Mucosa of stomach (tissue), 1 donor: ENCODE measurements around the gene RPL27A.
A peak's percentile ranks its signal among the peaks of the same experiment; 100 is the strongest.

Source experiments
- H3K27me3 ChIP-seq: one replicate; pipeline ENCODE4 v1.7.0; 2013; ENCODE audit warnings: mild to moderate bottlenecking, low read length; ENCODE audit not compliant: control insufficient read depth, insufficient read depth
- H3K36me3 ChIP-seq: one replicate; pipeline ENCODE4 v1.7.0; 2013; ENCODE audit warnings: low read length; ENCODE audit not compliant: control insufficient read depth, insufficient read depth
- H3K4me1 ChIP-seq: one replicate; pipeline ENCODE4 v1.7.0; 2013; ENCODE audit warnings: mild to moderate bottlenecking, low read length; ENCODE audit not compliant: control insufficient read depth, insufficient read depth
- H3K4me3 ChIP-seq: one replicate; pipeline ENCODE4 v1.7.0; 2013; ENCODE audit warnings: low read length
- H3K9ac ChIP-seq: one replicate; pipeline ENCODE4 v1.7.0; 2013; ENCODE audit warnings: mild to moderate bottlenecking, low read length, moderate library complexity
- H3K9me3 ChIP-seq: one replicate; pipeline ENCODE4 v1.7.0; 2013; ENCODE audit warnings: mild to moderate bottlenecking, low read length, moderate library complexity; ENCODE audit not compliant: control insufficient read depth
- donor health status: Pancreatic carcinoma.

Gene RPL27A

GRCh38 chr11:8679006-8679405 is 3.6 kb upstream of the RPL27A start:
- Histone ChIP-seq H3K4me1 (peaks cover 14% of the 10 kb centered on the region), H3K27me3 (no peaks in the 10 kb centered on the region), H3K36me3 (no peaks in the 10 kb centered on the region), H3K9me3 (no peaks in the 10 kb centered on the region), H3K4me3 (no peak overlapping the region), H3K9ac (no peak overlapping the region)

GRCh38 chr11:8681837-8682302 is 722 bp upstream of the RPL27A start:
- peak overlapping the region; percentile 99 for H3K9ac ChIP-seq
- H3K4me3 ChIP-seq = peak overlapping the region; percentile 98
- no peaks in the 10 kb centered on the region for H3K9me3 ChIP-seq
- H3K4me1 ChIP-seq = peaks cover 26% of the 10 kb centered on the region
- no peaks in the 10 kb centered on the region for H3K27me3 ChIP-seq
- peaks cover 12% of the 10 kb centered on the region for H3K36me3 ChIP-seq

- H3K27me3 ChIP-seq = no peaks in the 10 kb centered on the region
- H3K4me3 ChIP-seq = peak overlapping the region; percentile 98
- H3K36me3 ChIP-seq = peaks cover 12% of the 10 kb centered on the region
- no peaks in the 10 kb centered on the region for H3K9me3 ChIP-seq
- peaks cover 34% of the 10 kb centered on the region for H3K4me1 ChIP-seq
- H3K9ac ChIP-seq = peak overlapping the region; percentile 99
Measured at GRCh38 chr11:8683115-8683807, 669 bp downstream of the RPL27A start.

- Histone ChIP-seq H3K9ac (peak overlapping the region; percentile 99), H3K4me3 (peak overlapping the region; percentile 98), H3K4me1 (peaks cover 27% of the 10 kb centered on the region), H3K9me3 (no peaks in the 10 kb centered on the region), H3K27me3 (no peaks in the 10 kb centered on the region), H3K36me3 (peaks cover 12% of the 10 kb centered on the region)
Measured at GRCh38 chr11:8684600-8685290, 2.2 kb downstream of the RPL27A start.

GRCh38 chr11:8685306-8685705 is 2.7 kb downstream of the RPL27A start:
- H3K4me1 ChIP-seq = peaks cover 27% of the 10 kb centered on the region
- no peaks in the 10 kb centered on the region for H3K27me3 ChIP-seq
- H3K4me3 ChIP-seq = no peak overlapping the region
- H3K9me3 ChIP-seq = no peaks in the 10 kb centered on the region
- H3K36me3 ChIP-seq = peaks cover 12% of the 10 kb centered on the region
- no peak overlapping the region for H3K9ac ChIP-seq

- Histone ChIP-seq H3K4me1 (peaks cover 27% of the 10 kb centered on the region), H3K9ac (no peak overlapping the region), H3K36me3 (peaks cover 12% of the 10 kb centered on the region), H3K4me3 (no peak overlapping the region), H3K9me3 (no peaks in the 10 kb centered on the region), H3K27me3 (no peaks in the 10 kb centered on the region)
Measured at GRCh38 chr11:8685820-8686219, 3.2 kb downstream of the RPL27A start.

GRCh38 chr11:8686325-8686724 is 3.7 kb downstream of the RPL27A start:
- H3K9ac ChIP-seq = no peak overlapping the region
- no peaks in the 10 kb centered on the region for H3K27me3 ChIP-seq
- H3K4me3 ChIP-seq = no peak overlapping the region
- H3K36me3 ChIP-seq = peaks cover 12% of the 10 kb centered on the region
- H3K9me3 ChIP-seq = no peaks in the 10 kb centered on the region
- peaks cover 27% of the 10 kb centered on the region for H3K4me1 ChIP-seq

- Histone ChIP-seq H3K9ac (peak overlapping the region; percentile 45), H3K27me3 (no peaks in the 10 kb centered on the region), H3K4me3 (peak overlapping the region; percentile 73), H3K9me3 (no peaks in the 10 kb centered on the region), H3K4me1 (peaks cover 23% of the 10 kb centered on the region), H3K36me3 (peaks cover 17% of the 10 kb centered on the region)
Measured at GRCh38 chr11:8688414-8689362, 6.1 kb downstream of the RPL27A start.

- Histone ChIP-seq H3K27me3 (no peaks in the 10 kb centered on the region), H3K36me3 (peaks cover 17% of the 10 kb centered on the region), H3K9me3 (no peaks in the 10 kb centered on the region), H3K9ac (no peak overlapping the region), H3K4me3 (no peak overlapping the region), H3K4me1 (peaks cover 12% of the 10 kb centered on the region)
Measured at GRCh38 chr11:8689726-8690255, 7.2 kb downstream of the RPL27A start.

- peaks cover 8% of the 10 kb centered on the region for H3K4me1 ChIP-seq
- H3K4me3 ChIP-seq = no peak overlapping the region
- H3K36me3 ChIP-seq = peaks cover 10% of the 10 kb centered on the region
- H3K9me3 ChIP-seq = no peaks in the 10 kb centered on the region
- H3K27me3 ChIP-seq = no peaks in the 10 kb centered on the region
- no peak overlapping the region for H3K9ac ChIP-seq
Measured at GRCh38 chr11:8690374-8691342, 8.1 kb downstream of the RPL27A start.

- peaks cover 8% of the 10 kb centered on the region for H3K4me1 ChIP-seq
- H3K9ac ChIP-seq = no peak overlapping the region
- no peaks in the 10 kb centered on the region for H3K9me3 ChIP-seq
- no peak overlapping the region for H3K4me3 ChIP-seq
- H3K36me3 ChIP-seq = peaks cover 14% of the 10 kb centered on the region
- no peaks in the 10 kb centered on the region for H3K27me3 ChIP-seq
Measured at GRCh38 chr11:8691601-8692000, 9.0 kb downstream of the RPL27A start.
